Osteocyte (in vitro differentiated cells): ENCODE results near the gene CARD11. TPM values are rescaled to one million over a fixed set of nuclear protein-coding genes. Genes with fewer than 3 reads are reported as not detected.

Source experiments
- DNase-seq: peaks from one replicate; pipeline ENCODE4 v3.0.0; 2021; ENCODE audit warnings: mixed read lengths; ENCODE audit not compliant: unreplicated experiment; ENCODE audit errors: extremely low spot score
- H3K27ac Mint-ChIP-seq: one replicate; pipeline ENCODE4 v1.8.0; 2021; ENCODE audit warnings: mild to moderate bottlenecking, mixed read lengths; ENCODE audit not compliant: unreplicated experiment
- H3K27me3 Mint-ChIP-seq: one replicate; pipeline ENCODE4 v1.8.0; 2021; ENCODE audit warnings: mixed read lengths; ENCODE audit not compliant: unreplicated experiment
- H3K36me3 Mint-ChIP-seq: one replicate; pipeline ENCODE4 v1.8.0; 2021; ENCODE audit warnings: mixed read lengths; ENCODE audit not compliant: unreplicated experiment
- H3K4me1 Mint-ChIP-seq: one replicate; pipeline ENCODE4 v1.8.0; 2021; ENCODE audit warnings: mixed read lengths; ENCODE audit not compliant: unreplicated experiment
- H3K4me3 Mint-ChIP-seq: one replicate; pipeline ENCODE4 v1.8.0; 2021; ENCODE audit warnings: mild to moderate bottlenecking, moderate library complexity, mixed read lengths; ENCODE audit not compliant: unreplicated experiment
- H3K9me3 Mint-ChIP-seq: one replicate; pipeline ENCODE4 v1.8.0; 2021; ENCODE audit warnings: mixed read lengths; ENCODE audit not compliant: unreplicated experiment
- CTCF ChIP-seq: fragments of 200-600 bp; sonication (generic); IDR thresholded peaks from 2 replicates; pipeline ENCODE4 v1.5.0; 2021; ENCODE audit warnings: antibody characterized with exemption, mild to moderate bottlenecking, moderate library complexity
- total RNA-seq: library from RNA; stranded (reverse); gene quantifications from 2 replicates; pipeline ENCODE4 v1.2.1, GENCODE V29; 2021

CARD11 gene
- total RNA-seq, 1 donor from 2014 or later, result 0.24 TPM

GRCh38 chr7:2930310-2931033, 113.2 kb downstream of the CARD11 start:
- H3K36me3 Mint-ChIP-seq, result no peaks in the 10 kb centered on the region
- H3K27me3 Mint-ChIP-seq, result no peaks in the 10 kb centered on the region

GRCh38 chr7:2929321-2930201, 114.1 kb downstream of the CARD11 start:
- Mint-ChIP-seq H3K4me1 (peaks cover 6% of the 10 kb centered on the region), H3K27ac (no peak overlapping the region), H3K9me3 (no peaks in the 10 kb centered on the region), H3K4me3 (no peak overlapping the region), H3K36me3 (no peaks in the 10 kb centered on the region), H3K27me3 (no peaks in the 10 kb centered on the region)
- DNase-seq, result peak; percentile 77
- TF ChIP-seq CTCF, result no peak

More at GRCh38 chr7:2930310-2931033, 113.2 kb downstream of the CARD11 start:
- TF ChIP-seq CTCF, result no peak
- H3K4me1 Mint-ChIP-seq, result peaks cover 6% of the 10 kb centered on the region
- no peaks in the 10 kb centered on the region for H3K9me3 Mint-ChIP-seq
- no peak overlapping the region for H3K4me3 Mint-ChIP-seq
- peak; percentile 77 for DNase-seq
- H3K27ac Mint-ChIP-seq, result no peak overlapping the region

- H3K36me3 Mint-ChIP-seq, result no peaks in the 10 kb centered on the region
- no peak overlapping the region for H3K27ac Mint-ChIP-seq
- TF ChIP-seq CTCF, result no peak
- peaks cover 3% of the 10 kb centered on the region for H3K4me1 Mint-ChIP-seq
- H3K27me3 Mint-ChIP-seq, result no peaks in the 10 kb centered on the region
- peak; percentile 81 for DNase-seq
- H3K9me3 Mint-ChIP-seq, result no peaks in the 10 kb centered on the region
- H3K4me3 Mint-ChIP-seq, result no peak overlapping the region
Measured at GRCh38 chr7:2928613-2929311, 114.9 kb downstream of the CARD11 start.

GRCh38 chr7:2928256-2928612, 115.4 kb downstream of the CARD11 start:
- Mint-ChIP-seq H3K4me1 (no peaks in the 10 kb centered on the region), H3K9me3 (no peaks in the 10 kb centered on the region), H3K4me3 (no peak overlapping the region), H3K36me3 (no peaks in the 10 kb centered on the region), H3K27me3 (no peaks in the 10 kb centered on the region), H3K27ac (no peak overlapping the region)
- DNase-seq, result peak; percentile 73
- TF ChIP-seq CTCF, result no peak
